ENCODE data around the gene ACOXL. TPM values are rescaled to one million over a fixed set of nuclear protein-coding genes. Genes with fewer than 3 reads are reported as not detected.

Gene ACOXL
- total and polyA plus RNA-seq, 8 donors: 4.7 to 30.3 (median 8.3) TPM

DNA sequence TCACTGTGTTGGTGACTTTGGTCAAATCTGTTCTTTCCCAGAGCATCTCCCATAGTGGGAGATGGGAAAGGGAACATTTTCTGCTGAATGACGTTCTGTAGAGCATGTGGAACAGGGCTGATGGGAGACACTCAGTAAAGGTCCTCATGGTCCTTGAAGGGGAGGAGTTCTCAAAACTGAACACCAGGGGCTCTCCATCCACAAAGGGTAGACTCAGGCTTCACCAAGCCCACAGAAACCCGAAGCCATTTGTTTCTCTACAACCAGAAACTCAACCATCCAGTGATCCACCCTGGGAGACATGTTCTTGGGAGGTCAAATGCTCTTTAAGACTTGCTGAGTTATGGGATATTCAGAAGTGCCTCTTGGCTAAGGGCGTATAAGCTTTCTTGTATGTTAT lies 131.8 kb downstream of the ACOXL start:
- Histone ChIP-seq H3K36me3 (no peaks in the 10 kb centered on the region), H3K4me3 (no peak overlapping the region), H3K9me3 (no peaks in the 10 kb centered on the region), H3K27ac (no peak overlapping the region), H3K27me3 (peaks cover 0 to 10% of the 10 kb centered on the region in 2 donors), H3K4me1 (no peaks in the 10 kb centered on the region)
- DNase-seq (no peak), ATAC-seq (no peak)
- intact Hi-C loops (cut with DNase I): no loop called here
- TF ChIP-seq, protein P1, sequence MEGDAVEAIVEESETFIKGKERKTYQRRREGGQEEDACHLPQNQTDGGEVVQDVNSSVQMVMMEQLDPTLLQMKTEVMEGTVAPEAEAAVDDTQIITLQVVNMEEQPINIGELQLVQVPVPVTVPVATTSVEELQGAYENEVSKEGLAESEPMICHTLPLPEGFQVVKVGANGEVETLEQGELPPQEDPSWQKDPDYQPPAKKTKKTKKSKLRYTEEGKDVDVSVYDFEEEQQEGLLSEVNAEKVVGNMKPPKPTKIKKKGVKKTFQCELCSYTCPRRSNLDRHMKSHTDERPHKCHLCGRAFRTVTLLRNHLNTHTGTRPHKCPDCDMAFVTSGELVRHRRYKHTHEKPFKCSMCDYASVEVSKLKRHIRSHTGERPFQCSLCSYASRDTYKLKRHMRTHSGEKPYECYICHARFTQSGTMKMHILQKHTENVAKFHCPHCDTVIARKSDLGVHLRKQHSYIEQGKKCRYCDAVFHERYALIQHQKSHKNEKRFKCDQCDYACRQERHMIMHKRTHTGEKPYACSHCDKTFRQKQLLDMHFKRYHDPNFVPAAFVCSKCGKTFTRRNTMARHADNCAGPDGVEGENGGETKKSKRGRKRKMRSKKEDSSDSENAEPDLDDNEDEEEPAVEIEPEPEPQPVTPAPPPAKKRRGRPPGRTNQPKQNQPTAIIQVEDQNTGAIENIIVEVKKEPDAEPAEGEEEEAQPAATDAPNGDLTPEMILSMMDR (IDR thresholded peaks at IDR 0.05): no peak

DNA sequence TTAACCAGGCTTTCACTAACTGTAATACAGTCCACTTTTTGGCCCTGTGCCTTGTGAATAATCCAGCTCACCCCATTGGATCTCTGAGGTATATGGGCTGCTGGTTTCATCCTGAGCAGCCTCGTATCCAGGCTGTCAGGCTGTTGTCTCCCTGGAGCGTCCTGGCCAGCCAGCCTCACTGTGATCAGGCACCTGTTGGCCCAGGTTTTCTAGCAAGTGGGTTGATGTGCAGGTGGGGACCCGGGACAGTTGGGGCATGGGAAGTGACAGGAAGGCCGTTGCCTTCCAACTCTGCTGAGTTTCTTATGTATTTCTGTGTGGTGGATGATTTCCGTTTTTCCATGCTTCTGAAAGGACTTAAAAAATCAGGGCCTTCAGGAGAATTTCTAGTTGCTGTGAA lies 132.4 kb downstream of the ACOXL start:
- peaks cover 0 to 10% of the 10 kb centered on the region in 2 donors for H3K27me3 ChIP-seq
- H3K4me1 ChIP-seq: no peaks in the 10 kb centered on the region
- no peak for ATAC-seq
- intact Hi-C loops (cut with DNase I): no loop called here
- H3K9me3 ChIP-seq: no peaks in the 10 kb centered on the region
- no peaks in the 10 kb centered on the region for H3K36me3 ChIP-seq
- TF ChIP-seq, protein P1 (IDR thresholded peaks at IDR 0.05): no peak
- no peak overlapping the region for H3K4me3 ChIP-seq
- DNase-seq: no peak
- H3K27ac ChIP-seq: no peak overlapping the region

- H3K36me3 ChIP-seq: no peaks in the 10 kb centered on the region
Observed at GRCh38 chr2:110865188-110865587, 132.8 kb downstream of the ACOXL start.

DNA sequence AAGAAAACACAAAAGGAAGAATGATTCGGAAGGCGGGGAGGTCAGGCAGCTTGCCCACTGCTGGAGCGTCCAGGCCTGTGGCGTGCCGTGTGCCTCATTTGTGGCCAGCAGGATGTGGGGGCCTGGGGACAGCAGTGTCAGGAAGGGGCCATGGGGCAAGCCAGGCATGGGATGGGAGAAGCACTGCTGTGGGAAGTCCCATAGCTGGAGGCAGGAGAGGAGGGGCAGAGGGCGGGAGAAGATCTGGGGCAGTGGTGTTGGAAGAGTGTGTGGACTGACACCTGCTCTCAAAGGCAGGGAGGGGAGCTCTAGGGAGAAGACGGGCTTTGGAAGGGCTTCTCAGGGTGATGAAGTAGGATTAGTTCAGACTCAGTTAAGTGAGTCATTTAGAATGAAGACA lies 133.7 kb downstream of the ACOXL start:
- TF ChIP-seq, protein P1 (IDR thresholded peaks at IDR 0.05): no peak
- H3K9me3 ChIP-seq: no peaks in the 10 kb centered on the region
- no peaks in the 10 kb centered on the region for H3K27me3 ChIP-seq
- H3K36me3 ChIP-seq: no peaks in the 10 kb centered on the region
- no peak overlapping the region for H3K4me3 ChIP-seq
- no peak for ATAC-seq
- no peak for DNase-seq
- intact Hi-C loops (cut with DNase I): no loop called here
- no peak overlapping the region for H3K27ac ChIP-seq
- H3K4me1 ChIP-seq: no peaks in the 10 kb centered on the region

More at GRCh38 chr2:110865188-110865587, 132.8 kb downstream of the ACOXL start:
- Histone ChIP-seq H3K27ac (no peak overlapping the region), H3K9me3 (no peaks in the 10 kb centered on the region), H3K4me3 (no peak overlapping the region), H3K4me1 (no peaks in the 10 kb centered on the region), H3K27me3 (peaks cover 0 to 6% of the 10 kb centered on the region in 2 donors)
- ATAC-seq (no peak), DNase-seq (no peak)
- TF ChIP-seq, protein P1 (IDR thresholded peaks at IDR 0.05): no peak
- intact Hi-C loops (cut with DNase I): no loop called here

DNA sequence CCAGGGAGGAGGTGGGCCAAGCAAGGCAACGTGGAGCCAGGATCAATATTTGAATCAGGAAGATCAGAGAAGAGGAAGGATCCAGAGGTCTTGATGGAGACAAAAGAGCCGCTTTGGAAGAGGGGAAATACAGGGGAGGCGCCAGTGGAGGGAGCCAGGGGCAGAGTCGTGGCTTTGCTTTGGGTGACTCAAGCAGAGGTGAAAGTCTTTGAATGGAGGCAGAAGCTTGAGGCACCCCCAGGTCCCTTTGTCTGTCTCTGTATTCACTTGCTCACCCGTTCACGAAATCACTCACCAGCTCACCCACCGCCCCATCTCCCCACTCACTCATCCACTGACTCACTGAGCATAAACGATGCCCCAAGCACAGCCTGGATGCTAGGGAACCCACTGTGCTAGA lies 134.1 kb downstream of the ACOXL start:
- H3K4me3 ChIP-seq: no peak overlapping the region
- H3K36me3 ChIP-seq: no peaks in the 10 kb centered on the region
- H3K27ac ChIP-seq: no peak overlapping the region
- TF ChIP-seq, protein P1 (IDR thresholded peaks at IDR 0.05): no peak
- DNase-seq (no peak), ATAC-seq (no peak)
- no peaks in the 10 kb centered on the region for H3K9me3 ChIP-seq
- H3K27me3 ChIP-seq: no peaks in the 10 kb centered on the region
- intact Hi-C loops (cut with DNase I): no loop called here
- no peaks in the 10 kb centered on the region for H3K4me1 ChIP-seq

Data from left lung (tissue), 10 donors.